Measurements from ENCODE around the gene DPYD.
A peak's percentile ranks its signal among the peaks of the same experiment; 100 is the strongest.

DPYD gene

DNA sequence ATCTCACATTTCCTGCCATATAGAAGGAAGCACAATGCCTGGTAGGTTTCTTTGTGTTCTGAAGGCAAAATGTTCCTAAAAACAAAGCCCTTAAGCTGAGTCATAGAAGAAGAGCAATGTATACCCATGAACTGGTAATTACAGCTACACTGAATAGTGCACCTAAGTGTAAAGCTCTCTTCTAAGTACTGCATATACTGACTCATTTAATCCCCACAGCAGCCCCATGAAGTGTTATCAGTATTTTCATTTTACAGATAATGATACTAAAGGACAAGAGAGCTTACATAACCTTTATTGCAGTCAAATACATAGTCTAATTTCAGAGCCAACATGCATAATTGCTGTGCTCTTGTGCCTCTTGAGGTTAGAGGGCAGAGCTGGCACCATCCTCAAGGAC lies 239.9 kb downstream of the DPYD start:
- DNase-seq = no peak

DNA sequence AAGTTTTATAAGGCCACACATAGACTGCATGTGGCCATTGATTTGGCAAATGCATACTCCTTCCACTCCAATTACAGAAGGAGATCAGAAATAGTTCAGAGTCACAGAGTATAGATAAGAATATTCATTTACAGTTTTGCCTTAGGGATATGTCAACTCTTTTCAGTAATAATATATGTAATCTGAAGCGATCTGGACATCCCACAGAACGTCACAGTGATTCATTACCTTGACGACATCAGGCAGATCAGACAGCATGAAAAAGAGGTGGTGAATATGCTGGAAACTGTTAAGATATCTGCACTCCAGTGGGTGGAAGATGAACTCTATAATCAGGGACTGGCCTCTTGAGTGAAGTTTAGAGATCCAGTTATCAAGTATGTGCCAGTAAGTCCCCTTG lies 240.4 kb downstream of the DPYD start:
- DNase-seq = no peak

DNA sequence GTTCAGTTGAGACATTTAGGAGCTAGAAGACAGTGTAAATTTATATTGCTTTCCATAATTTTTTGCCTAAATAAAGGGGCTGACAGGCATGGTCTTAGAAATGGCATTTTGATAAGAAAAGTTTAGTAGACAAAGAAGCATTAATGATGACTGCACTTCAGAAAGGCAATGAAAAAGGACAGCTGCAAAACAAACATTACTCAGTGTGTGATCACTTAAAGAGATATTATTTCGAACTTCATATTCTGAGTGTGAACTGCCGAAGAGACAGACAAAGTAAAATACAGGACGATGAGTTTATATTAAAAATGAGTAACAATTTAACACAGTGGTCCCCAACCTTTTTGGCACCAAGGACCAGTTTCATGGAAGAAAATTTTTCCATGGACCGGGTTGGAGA lies 243.1 kb downstream of the DPYD start:
- no peak for DNase-seq

DNA sequence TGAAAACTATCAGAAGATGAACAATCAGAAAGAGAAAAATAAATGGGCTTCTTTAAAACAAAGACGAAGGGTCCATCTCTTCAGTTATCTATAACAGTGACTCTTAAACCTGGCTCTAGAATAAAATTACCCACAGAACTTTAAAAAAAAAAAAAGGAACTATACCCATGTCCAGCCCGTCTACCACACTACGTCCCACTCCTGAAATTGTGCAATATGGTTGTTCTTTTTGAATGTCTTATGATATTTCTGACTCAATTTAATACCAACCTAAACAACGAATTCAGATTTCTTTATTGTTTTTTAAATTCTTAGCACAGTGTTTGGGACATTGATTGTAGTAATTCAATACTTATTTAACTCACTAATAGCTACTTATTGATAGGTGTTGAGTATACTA lies 246.3 kb downstream of the DPYD start:
- DNase-seq = no peak

- no peak for DNase-seq
These were observed 251.9 kb downstream of the DPYD start for GRCh38 chr1:97668945-97669344.

GRCh38 chr1:97660431-97661105 lies 260.3 kb downstream of the DPYD start:
- DNase-seq = no peak

DNA sequence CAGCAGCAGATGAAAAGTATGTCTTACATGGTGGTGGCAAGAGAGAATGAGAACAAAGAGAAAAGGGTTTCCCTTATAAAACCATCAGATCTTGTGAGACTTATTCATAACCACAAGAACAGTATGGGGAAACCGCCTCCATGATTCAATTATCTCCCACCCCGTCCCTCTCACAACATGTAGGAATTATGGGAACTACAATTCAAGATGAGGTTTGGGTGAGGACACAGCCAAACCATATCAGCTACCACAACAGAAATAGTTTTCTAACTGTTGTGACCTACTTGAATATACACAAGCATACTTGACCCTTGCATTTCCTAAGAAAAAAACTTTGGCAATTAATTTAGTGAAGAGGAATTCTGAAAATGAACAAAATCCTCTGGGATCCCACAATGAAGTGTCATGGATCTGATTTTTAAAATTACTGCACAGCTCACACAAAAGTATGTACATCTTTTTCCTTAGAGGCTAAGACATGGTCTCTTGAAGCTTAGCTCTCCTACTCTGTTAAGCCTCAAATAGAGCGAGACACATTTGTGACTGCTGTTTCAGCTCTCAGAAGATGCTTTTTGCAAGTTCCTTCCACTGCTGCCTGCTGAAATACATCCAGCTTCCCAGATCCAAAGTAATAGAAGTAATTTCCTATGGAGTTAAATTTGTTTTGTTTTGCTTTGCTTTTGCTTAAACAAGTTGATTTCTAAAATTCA lies 265.8 kb downstream of the DPYD start:
- DNase-seq = no peak

DNA sequence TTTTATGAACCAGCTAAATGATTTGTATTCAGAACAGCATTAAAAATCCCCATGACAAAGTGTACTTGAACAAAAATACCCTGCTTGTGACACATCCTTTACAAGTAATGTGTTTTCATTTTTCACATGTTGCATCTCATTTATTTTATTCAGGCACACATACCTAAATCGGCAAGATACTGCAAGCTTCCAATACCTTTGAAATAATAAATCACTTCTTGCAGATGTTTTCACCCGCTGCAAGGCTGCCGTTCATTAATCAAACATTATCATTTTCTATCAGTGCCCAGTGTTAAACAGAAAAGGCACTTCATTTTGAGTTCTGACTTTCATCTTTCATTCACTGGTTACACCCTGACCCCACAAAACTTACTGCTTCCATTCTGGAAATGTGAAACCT lies 269.6 kb downstream of the DPYD start:
- no peak for DNase-seq

DNA sequence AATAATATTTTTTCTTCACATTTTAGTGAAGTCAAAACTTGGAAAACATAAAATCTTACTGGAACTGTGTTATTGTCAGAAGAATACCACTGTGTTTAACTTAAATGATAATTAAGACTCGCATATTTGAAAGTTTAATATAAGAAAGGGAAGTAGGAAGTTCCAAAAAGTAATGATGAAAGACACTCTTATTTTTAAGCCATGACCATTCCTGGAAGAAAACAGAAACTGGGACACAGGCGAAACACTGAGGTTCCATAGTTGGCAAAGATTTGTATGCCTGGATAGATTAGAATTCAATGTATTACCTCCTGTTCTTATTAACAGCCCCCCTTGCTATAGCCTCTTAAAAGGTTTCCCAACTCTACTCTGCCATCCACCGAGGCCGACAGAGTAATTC lies 271.2 kb downstream of the DPYD start:
- DNase-seq = no peak

GRCh38 chr1:97647776-97648175 lies 273.1 kb downstream of the DPYD start:
- no peak for DNase-seq

DNA sequence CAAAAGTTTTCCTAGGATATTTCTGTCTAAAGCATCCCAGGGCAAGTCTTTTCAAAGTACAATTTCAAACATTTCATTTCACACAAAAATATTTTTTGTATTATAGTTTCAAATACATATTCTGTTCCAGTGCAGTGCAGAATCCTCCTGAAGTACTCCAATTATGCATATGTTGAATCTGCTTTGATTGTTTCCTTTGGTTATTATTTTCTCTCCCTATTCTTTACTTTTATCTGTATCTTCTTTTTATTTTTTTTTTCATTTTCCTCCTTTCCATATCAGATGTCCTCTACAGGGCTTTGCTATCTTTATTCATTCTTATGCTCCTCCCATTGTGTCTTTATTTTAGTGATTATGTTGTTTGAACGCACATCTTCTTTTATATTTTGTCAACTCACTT lies 274.8 kb downstream of the DPYD start:
- DNase-seq = no peak

DNA sequence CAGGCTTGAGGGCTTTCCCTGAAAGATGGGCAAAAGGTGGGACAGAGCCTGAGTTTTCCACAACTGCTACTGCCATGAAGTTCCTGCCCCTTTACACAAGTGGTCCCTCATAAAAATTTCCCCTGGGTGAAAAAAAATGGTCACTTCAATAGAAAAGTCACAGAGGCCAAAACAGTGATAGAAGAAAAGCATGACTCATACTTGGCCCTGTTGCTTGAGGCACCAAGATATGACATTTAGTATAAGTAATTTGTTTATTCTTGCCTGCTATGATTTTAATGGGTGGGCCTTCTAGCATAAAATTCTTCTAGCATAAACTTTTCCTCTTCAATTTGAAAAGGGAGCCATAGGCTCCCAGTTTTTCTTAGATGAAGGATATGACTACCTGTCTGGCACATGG lies 280.2 kb downstream of the DPYD start:
- no peak for DNase-seq

- DNase-seq = no peak
These were observed 283.9 kb downstream of the DPYD start for GRCh38 chr1:97636941-97637340.

GRCh38 chr1:97634758-97635157 lies 286.1 kb downstream of the DPYD start:
- peak; percentile 32 for DNase-seq

- no peak for DNase-seq
These were observed 288.1 kb downstream of the DPYD start for GRCh38 chr1:97632776-97633175.

DNA sequence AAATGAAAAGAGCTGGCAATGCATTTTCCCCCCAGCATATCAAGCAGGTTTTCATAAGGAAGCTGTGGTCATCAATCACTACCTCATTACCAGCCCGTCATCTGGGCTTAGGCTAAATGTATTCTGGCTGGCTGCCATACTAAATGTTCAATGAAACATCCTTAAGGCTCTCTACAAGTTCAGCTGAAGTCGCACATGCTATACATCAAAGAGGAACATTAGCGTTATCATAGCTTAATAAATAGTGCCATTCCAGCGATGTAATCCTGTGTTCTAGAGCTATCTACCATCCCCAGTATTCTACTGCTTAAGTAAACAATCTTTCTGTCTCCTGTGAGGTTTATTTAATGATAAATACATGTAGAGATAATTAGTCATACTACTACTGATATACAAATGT lies 288.8 kb downstream of the DPYD start:
- DNase-seq = no peak

DNA sequence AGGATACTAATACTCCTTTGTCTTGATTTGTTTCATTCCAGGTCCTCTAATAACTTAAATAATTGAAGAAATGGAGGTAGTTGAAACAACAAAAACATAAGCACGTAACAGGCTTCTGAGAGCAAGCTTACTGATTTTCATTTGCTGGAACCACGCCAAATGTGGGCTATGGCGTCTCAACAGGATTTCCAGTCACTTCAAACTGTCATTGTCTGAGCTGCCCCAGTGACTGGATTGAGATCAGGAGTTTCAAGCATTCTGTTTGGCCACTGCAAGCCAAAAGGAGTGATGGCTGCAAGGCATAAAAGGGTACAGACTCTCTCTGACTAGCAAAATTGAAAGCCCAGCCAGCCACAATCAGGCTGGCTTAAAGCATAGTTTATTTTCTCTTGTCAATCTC lies 289.9 kb downstream of the DPYD start:
- DNase-seq = no peak

DNA sequence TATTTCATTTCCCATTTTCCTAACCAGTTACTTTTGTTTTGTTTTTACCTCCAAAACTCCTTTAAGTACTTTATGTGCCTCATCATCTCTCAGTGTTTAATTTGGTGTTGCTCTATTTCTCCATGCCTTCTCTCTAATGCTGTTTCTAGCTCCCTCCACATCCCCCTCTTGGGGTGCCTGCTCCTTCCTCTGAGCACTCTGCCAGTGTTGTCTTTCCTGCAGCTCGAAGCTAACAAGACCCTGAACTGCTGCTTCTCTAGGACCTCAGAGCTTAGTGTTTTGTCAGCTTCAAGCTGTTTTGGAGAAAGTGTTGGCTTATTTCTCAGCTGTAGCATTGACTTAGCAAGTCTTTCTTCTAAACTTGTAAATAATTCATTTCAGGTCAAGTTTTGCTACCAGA lies 290.6 kb downstream of the DPYD start:
- no peak for DNase-seq

DNA sequence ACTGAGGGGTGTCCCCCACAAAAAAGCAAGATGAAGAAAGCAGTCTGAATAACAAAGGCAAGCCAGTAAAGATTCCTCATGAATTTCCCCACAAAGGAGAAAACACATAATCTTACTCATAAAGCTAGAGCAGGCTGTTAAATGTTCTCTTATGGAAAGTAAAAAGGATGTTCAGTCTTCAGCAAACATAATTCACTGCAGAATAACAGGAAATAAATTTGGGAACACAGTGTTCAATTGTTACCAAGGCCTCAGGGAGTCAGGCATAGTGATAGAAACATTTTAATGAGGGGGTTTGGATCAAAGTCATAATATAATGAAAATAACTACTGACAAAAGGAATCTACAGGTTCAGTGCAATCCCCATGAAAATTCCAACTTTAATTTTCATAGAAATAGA lies 297.6 kb downstream of the DPYD start:
- DNase-seq = no peak

DNA sequence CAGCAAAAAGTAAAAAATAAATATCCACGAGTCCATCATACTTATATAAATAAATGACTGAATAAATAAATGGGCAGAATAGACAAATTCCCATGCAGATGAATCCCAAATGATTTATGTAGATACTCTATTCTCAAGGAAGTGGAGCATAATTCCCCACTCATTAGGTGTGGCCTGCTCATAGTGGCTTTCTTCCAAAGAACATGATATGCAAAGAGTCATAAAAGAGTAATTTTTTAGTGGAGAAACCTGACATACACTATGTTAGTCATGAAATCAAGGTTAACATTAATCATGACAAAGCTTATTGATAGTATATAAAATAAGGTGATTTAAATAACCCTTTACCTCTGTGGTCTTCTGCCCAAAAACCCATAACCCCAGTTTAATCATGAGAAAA lies 298.9 kb downstream of the DPYD start:
- no peak for DNase-seq

GRCh38 chr1:97619706-97620105 lies 301.1 kb downstream of the DPYD start:
- no peak for DNase-seq

DNA sequence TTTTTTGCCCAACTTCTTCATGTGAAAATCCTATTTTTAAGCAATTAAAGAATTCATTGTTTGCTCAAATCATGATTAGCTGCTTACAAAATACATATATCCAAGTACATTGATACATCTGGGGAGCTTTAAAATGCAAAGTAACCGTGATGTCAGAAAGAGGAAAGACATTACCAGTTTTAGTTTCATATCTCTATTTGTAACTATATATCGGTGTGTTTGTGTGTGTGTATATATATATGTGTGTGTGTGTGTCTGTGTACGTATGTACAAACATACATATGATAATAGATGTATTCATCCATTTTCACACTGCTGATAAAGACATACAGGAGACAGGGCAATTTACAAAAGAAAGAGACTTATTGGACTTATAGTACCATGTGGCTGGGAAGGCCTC lies 310.1 kb downstream of the DPYD start:
- no peak for DNase-seq

DNA sequence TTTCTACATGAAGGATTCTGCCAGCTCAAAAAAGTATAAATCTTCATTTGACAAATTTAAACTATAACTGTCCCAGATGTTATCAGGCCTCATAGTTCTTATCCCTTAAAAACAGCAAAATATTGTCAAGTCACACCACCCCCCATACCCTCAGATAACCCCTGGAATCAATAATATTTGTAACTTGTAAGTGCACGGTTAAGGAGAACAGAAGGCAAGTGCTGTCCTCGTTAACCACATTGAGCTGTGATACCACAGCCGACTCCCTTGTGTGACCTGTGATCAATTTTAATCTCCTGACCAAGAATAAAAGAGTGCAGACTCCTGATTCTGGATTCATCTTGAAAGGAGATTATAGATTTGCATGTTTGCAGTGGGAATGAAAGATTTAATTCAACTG lies 310.7 kb downstream of the DPYD start:
- no peak for DNase-seq

DNA sequence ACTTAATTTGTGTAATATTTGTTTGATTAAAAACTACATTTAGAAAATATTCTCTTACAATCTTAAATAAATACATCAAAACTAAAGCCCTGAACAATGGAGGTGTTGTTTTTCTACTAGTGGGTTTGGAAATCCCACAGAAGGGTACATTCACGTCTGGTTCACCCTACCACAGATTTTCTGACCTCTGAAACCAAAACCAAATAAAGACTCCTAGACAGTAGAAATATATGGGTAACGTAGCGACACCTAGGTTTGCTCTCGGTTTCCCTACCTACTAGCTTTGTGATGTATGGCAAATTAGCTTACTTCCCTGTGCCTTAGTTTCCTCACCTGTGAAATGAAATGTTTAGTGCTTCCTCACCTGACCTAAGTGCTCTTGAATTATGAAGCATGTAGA lies 312.6 kb downstream of the DPYD start:
- DNase-seq = no peak

DNA sequence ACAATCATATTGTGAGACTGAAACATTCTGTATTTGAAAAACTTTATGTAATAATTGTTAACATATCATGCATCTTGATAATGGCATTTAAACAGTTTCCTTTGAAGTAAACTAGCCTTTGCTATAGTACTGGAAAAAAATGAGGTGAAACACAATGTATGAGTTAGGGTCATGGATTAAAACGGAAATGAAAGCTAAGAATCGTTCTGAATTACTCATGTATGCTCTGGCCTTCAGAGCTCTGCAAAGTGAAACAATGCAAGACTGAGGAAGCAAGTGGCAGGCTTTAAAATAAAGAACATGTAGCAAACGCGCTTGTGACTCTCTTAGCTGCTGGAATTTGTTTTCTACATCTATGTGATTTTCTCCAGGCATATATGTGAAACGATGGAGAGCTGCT lies 317.1 kb downstream of the DPYD start:
- no peak for DNase-seq
